HG03159 (cell line): ENCODE results near the gene GAREM1.
"Not testable (repeated sequence)": the region's sequence is repeated elsewhere in the genome, so short reads cannot be mapped to it uniquely, and the experiment has no call there.

Experiments used
- ATAC-seq: cut with Tn5 transposase; IDR thresholded peaks from one replicate; pipeline ENCODE4 v1.9.1; 2021; ENCODE audit warnings: mild to moderate bottlenecking, moderate library complexity; ENCODE audit not compliant: unreplicated experiment

The GAREM1 gene

DNA sequence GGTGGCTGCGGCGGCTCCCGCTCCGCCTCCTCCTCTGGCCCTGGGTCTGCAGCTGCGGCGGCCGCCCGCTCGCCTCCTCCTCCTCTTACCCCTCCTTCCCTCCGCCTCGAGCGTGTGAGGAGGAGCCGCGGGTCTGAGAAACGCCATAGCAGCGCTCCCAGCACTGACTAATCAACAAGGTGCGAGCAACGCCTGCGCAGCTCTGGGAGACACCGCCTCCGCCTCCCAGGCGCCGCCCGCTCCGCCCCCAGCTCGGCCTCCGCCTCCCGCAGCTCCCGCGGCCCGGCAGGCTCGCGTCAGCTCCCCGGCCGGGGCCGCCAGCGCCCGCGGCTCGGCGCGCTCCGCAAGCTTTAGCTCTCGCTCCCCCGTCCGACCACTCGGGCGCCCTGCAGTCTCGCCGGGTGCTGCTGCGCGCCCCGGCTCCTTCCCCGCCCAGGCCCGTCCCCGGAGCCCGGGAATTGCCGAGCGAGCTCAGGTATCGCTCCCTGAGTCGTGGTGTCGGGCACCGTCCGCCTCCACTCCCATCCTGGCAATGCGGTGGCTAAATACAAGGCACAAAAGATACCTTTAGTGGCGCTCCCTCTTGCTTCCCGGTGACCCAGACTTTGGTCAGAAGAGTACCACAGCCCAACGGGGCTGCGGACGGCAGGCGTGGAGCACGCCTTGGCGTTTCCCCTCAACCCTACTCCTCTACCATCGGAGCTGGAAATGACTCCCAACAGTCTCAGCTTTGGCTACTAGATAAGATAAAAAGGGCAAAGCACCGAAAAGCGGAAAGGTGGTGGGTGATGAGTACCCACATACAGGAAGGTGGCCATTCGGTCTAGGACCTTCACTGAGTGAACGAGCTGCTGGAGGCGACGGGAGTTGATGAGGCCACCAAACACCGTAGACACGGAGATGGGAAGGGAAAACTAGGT, at the start of gene GAREM1:
TSS of gene GAREM1 (minus strand) at position 169 of the 920 bp plus-strand sequence. CDS start 454 bp downstream, outside the sequence.
- peak; percentile 96 for ATAC-seq

DNA sequence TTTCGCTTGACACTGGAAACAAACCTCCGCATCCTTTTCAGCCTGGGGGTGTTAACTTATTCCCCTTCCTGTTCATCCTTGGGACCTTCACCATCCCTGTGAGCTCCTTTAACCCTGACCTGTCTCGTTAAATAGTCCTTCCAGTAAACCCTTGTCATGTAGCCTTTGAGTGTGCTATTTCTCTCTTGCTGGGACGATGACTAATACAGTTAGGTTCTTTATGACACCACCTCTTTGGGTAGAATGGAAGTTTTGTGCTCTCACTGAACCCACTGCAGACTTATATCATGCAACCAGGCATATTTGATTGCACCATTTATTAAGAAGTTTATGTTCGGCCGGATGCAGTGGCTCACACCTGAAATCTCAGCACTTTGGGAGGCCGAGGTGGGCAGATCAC, 40.5 kb upstream of the GAREM1 start:
- ATAC-seq = no peak

DNA sequence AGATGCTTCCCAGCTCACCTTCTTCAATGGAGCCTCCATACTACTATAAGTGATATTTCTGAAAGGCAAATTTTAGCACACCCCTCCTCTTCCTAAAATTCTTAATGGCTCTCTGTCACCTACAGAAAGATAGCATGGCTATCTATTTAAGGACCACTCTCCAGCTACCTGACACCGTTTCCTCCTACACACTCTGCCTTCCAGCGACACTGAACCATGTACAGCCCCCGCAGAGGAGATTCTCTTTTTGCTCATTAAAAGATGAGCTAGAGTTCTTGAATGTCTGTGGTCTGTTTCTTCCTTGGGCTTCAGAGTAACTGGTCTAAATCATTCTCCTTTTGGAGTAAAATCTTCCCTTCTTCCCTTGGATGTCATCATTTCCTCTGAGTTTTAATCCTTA, 38.4 kb upstream of the GAREM1 start:
- ATAC-seq = no peak

DNA sequence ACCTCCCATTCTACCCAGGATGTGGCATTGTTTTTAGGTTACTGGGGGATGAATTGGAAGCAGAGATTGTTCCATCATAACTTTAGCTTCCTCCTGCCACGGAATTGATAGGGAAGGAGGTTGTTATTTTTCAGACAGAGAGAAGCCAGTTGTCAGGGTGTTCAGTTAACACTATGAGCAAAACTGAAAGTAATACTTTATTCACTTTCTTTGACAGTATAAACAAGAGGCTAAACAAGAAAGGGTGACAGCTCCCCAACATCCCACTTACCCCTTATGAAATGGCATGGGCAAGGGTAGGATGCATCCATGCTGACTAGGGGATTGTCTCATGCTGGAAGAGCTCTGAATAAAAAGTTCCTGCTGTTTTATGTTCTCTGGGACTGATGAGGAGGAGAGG, 36.4 kb upstream of the GAREM1 start:
- no peak for ATAC-seq

DNA sequence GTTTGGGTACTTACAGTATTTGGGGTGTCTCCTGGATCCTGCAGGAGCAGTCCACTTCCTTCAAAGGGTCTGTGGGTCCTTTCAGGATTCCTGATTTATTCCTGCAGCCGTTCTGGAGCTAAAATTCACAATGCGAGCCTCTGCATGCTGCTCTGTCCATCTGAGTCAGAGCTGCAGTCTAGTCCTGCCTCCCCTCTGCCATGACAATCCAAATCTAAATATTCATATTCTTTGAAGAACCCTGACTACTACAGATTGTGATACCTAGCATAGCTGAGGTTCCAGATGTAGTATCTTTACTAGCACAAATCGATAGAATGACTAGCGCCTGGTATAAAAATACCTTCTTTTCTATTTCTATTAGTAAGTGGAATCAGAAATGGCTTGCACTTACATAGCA, 31.3 kb upstream of the GAREM1 start:
- ATAC-seq = no peak

DNA sequence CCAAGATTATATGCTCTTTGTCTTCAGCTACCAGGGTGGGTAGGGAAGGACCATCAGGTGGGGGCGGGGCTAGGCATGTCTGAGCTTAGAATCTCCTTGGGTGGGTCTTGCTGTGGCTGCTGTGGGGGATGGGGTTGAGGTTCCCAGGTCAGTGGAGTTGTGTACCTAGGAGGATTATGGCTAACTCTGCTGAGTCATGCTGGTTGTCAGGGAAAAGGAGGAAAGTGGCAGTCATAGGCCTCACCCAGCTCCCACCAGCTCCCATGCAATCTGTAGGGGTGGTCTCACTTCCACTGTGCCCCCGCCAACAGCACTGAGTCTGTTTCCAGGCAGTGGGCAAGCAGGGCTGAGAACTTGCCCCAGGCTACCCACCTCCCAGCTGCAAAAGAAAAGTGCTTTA, 30.6 kb upstream of the GAREM1 start:
- ATAC-seq = not testable (repeated sequence)

DNA sequence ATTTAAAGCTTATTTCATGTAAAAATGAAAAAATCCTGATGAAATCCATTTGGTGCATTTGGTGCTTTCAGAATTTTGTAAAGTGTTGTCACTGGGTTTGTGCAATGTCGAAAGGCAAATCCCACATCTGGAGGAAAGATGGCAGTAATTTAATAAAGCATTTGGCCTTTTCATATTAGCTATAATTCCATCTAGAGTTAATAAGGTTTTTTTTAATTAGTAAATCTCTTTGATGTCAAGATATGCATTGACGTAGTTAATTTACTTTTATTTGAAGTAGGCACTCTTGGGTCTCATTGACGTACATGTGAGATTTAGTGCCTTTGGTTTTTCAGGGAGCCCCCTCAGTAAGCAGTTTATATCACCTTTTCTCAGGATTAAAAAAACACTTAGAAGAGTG, 12.3 kb upstream of the GAREM1 start:
- ATAC-seq = no peak

DNA sequence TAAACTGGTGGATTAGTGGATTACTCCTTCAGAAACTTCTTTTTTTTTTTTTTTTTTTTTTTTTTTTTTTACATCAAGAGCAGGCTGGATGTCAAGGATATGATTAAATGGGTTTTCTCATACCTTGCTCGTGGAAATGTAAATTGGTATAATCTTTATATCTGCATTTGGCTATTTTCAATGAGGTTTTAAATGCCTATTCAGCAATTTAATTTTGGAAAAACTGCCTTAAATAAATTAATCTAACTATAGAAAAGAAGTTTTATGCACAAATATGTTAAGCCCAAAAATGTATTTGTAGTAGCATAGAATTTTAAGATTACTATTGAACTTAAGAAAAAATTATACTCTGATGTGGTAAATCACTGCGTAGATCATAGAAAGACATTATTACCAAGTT, 11.4 kb upstream of the GAREM1 start:
- ATAC-seq = no peak

DNA sequence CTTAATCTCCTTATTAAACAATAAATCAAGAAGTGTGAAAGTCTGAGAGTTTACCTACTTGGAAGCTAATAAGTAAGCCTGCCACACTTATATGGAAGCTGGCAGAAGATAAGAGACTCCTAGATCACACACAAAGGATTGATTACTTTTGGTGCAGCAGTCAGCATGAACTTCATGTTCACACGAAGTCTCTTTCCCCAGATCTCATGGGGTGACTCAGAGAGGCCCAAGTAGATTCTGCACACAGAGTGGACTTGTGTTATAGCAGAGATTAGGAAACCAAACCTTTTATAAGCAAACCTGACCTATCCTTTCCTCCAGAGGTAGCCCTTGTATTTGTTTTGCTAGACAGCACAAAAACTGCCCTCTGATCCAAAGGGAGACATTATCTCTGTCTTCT, 9.9 kb upstream of the GAREM1 start:
- ATAC-seq = no peak

DNA sequence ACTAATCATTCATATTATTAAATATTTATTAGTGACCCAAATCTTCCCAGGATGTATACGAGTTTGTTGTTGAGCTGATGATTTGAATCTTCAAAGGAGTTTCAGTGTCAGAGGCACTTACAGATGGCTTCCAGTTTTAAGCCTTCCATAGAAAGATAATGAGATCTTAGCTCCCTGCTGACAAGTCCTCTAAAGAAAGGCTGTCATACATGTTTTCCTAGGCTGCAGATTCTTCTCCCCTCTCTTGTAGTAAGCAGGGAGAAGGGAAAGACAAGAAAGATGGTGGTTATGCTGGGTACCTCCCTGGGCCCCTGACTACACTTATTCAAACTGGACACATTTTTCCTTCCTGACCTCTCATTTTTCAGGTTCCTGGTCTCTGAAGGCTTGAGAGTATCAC, 8.1 kb upstream of the GAREM1 start:
- ATAC-seq = no peak

DNA sequence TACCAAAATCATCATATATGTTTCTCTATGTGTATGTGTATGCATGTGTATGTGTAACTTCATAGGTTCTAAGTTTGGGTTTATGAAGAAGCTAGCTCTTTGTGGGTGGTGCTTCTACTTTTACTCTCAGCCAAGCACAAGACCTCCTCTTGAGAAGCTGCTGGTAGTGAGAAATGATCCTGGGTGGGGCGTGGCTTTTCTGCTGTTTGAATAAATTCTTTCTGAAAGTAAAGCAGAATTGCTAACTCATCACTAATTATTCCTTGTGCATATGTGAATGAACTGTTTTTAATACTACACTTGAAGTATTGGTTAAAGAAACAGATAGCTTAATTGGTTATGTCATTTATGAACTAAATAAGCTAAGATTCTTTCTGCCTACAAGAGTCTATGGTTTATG, 7.6 kb upstream of the GAREM1 start:
- no peak for ATAC-seq

DNA sequence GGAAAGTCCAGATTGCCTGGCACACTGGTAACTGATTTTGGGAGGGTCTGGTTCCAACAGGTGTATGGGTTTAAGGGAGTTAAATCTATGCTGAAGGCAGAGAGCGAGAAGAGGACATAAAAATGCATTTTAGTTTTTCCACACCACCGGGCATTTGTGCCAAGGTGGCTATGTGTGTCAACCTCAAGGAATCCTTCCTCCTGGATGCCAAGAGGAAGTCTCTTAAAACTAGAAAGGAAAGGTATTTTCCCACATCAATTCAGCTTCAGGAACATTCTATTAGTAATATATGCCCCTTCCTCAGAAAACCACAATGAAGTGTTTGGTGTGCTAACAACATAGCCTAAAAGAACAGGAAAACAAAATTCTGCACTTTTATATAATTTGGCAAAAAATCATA, 5.4 kb upstream of the GAREM1 start:
- no peak for ATAC-seq

DNA sequence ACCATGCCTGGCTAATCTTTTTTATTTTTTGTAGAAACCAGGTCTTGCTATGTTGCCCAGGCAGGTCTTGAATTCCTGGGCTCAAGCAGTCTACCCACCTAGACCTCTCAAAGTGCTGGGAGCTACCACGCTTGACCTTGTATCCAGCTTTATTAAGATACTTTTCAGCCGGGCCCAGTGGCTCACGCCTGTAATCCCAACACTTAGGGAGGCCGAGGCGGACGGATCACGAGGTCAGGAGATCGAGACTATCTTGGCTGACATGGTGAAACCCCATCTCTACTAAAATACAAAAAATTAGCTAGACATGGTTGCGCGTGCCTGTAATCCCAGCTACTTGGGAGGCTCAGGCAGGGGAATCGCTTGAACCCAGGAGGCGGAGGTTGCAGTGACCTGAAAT, 4.4 kb upstream of the GAREM1 start:
- not testable (repeated sequence) for ATAC-seq

DNA sequence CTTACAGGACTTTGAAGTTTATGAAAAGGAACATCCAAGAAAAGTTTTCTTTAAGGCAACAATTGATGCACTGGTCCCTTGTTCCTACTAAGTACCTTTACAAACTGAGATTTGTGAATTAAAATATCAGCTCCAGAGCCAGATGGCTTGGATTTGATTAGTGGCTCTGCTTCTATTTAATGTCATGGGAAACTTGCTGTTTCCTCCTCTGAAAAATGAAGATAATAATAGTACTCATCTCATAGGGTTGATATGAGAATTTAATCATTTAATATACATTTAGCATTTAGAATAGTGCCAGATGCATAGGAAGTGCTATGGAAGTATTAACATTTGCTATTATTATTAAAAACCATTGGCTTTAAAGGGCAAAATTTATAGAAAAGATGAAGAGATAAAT, 2.6 kb upstream of the GAREM1 start:
- no peak for ATAC-seq

DNA sequence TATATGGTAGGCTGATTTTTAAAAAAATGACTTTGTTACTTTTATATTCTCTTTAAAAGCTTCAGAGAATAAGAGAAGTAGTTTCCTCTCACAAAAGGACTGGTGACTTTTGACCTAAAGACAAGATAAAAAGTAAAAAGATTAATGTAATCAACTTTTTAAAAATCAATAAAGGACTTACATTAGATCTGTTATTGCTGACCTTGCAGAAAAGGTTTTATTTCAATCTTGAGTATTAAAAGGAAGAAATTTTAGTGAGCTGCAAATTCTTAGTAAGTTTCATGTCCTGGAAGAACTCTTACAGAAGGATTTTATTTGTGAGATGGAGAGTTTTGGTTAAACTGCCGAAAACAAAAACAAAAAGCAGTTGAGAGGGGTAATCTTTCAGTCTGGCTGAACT, 2.2 kb upstream of the GAREM1 start:
- no peak for ATAC-seq

DNA sequence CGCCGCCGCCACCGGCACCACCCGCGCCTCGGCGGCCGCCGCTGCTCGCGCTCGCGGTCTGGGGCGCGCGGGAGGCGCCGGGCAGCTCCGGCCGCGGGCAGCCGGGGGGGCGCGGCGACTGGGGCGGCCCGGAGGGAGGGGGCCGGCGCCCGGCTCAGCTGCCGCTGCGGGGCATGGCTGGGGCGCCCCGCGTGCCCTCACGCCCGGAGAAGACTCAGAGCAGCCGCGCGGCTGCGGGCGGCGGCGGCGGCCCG, 295 bp downstream of the GAREM1 start:
- ATAC-seq = no peak

DNA sequence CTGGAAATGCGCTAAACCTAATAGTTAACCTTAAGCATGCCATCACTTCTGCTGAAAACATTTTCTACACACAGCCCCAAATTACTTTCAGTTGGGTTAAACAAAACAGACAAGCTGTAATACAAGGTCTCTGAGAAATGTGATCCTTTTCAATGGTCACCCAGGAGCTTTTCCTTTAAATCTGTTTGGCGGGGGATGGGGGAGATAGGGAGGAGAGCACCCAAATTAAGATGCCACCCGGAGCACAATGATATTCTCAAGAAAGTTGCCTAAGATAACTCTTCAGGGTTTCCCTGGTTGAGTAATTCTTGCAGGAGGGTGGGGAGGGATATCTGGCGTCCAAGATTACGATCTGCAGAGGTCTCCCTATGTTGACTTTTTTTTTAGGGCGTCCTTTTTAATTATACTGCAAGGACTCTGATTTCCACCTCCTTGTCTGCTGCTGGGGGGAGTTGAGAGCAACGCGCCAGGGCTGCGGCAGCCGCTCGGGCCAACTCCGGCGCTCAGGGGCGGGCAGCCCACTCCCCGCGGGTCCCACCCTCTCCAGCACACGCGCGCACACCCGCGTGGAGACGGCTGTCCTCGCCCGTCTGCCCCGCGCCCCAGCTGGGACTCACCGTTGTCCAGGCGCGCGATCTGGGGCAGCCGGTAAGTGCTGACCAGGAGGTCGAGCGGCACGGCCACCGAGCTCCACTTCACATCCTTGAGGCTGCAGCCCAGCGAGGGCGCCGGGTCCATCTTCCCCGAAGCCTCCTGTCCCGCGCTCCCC, 807 bp downstream of the GAREM1 start:
- peak; percentile 2 for ATAC-seq

DNA sequence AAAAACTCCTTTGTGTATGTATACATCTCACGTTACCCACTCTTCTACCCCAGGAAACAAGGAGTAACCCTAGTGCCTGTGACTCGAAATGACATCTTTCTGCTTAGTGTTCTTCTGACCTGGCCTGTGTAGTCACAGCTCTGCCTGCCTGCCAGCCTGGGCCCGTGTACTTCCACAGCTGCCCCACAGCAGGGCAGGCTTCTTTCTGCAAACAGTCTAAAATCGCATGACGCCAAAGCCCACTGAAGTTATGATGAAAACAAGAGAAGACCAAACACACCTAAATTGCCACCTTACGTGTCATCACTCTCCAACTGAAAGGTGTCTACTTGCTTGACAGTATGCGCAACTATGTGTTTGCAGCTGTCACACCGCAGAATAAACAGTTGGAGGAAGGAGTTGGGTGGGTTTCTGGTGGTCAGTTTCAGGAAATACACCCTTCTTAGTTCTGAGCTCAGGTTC, 1.5 kb downstream of the GAREM1 start:
- no peak for ATAC-seq

DNA sequence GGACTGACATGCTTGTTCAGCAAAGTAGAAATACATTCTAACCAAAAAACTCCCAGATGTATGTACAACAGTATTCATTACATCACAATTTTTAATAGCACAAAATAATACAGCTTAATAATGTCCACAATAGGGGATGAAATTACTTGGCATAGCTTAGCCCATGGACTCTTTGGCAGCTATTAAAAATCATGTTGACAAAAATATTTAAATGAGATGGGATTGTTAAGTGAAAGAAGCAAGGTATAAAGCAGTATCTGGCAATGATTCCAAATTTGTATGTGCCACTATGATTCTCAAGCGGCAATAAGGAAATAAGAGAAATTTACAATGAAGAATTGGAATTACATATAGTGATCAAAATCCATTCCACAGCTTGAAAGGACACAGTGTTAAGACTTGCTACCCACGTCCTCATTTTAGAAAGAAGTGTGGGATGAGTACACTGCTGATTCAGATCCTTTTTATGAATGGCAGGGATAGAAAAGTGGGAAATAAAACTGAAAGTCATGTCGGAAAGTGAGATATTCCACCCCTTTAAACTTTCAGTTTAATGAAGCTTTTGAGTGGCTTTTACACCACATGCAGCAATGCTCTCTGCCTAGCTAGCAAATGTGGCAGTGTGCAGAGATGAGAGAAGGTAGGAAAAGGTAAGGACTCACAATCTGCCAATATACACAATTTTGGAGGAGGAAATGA, 2.4 kb downstream of the GAREM1 start:
- no peak for ATAC-seq

DNA sequence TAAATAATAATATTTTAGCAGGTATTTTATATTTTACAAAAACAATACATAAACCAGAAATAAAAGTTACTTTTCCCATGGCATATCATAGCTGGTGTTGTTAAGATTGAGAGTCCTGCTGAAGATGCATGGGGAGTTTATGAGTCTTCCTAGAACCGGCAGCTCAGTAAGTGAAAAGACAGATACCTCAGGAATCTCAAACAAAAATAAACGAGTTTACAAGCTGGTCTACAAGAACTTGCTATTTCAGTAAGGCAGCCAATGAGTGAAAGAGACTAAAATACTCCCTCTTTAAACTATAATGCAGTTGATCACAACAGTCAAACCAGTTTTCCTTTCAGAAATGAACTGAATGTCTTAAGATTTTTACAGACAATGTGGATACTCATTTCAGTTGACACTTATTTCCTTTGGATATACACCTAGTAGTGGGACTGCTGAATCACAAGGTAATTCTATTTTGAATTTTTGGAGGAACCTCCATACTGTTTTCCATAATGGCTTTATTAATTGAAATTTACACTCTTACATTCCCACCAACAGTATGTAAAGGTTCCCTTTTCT, 8.9 kb downstream of the GAREM1 start:
- no peak for ATAC-seq

DNA sequence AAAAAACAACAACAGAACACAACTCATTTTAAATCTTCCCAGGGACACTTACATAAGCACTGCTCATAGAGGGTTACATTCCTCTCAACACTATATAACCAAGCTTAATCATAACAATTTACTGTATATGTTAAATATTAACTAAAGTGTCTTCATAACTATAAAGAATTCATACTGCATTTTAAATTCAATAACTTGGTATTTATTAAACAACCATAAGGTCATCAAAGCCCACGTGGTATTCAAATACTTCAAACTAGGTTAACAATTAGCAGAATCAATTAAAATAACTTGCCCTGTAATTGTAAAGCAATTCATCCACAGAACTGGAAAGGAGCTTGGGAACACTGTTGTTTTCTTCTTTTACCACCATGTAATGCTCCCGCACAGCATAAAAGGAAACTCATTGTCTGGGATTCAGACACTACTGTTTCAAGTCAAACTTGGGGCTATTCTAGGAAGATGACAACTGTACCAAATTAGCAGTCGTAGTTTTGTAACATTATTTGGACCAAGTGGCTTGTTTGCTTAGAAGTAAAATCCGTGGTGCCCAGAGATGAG, 10.4 kb downstream of the GAREM1 start:
- no peak for ATAC-seq
